Adrenal gland (tissue), 12 donors: ENCODE measurements around the gene NFATC1. TPM values are rescaled to one million over a fixed set of nuclear protein-coding genes. Genes with fewer than 3 reads are reported as not detected.

Experiments
- DNase-seq, 7 donors: peaks; one replicate each; pipeline ENCODE4 v3.0.0-alpha.2; 2019 to 2020
- H3K27ac ChIP-seq, 5 donors: fragments of 200-600 bp; sonication (generic) in 4 of 5; 1 replicate in 3 of 5; 2 replicates in 2 of 5; pipeline versions ENCODE4 v1.5.1 to v1.8.0; 2016 to 2020; ENCODE audit warnings: mild to moderate bottlenecking in 1 of 5
- H3K27me3 ChIP-seq: fragments of 200-600 bp; 2 replicates; pipeline ENCODE4 v1.8.0; 2021
- H3K36me3 ChIP-seq, 2 donors: fragments of 200-600 bp; replicated peaks in 1 of 2; 1 replicate in 1 of 2; 2 replicates in 1 of 2; pipeline versions ENCODE4 v1.5.1 to v1.8.0; 2018 to 2022
- H3K4me1 ChIP-seq, 2 donors: fragments of 200-600 bp; replicated peaks in 1 of 2; 1 replicate in 1 of 2; 2 replicates in 1 of 2; pipeline versions ENCODE4 v1.5.1 to v1.8.0; 2018 to 2021
- H3K4me3 ChIP-seq, 4 donors: fragments of 200-600 bp; sonication (generic) in 3 of 4; one replicate each; pipeline ENCODE4 v1.5.1; 2016 to 2018
- H3K9me3 ChIP-seq, 3 donors: fragments of 200-600 bp; sonication (generic) in 1 of 3; replicated peaks in 1 of 3; 1 replicate in 2 of 3; 2 replicates in 1 of 3; pipeline versions ENCODE4 v1.5.1 to v1.8.0; 2016 to 2021
- CTCF ChIP-seq, 6 experiments: fragments of 450-650 bp in 4 of 6; fragments of 200-600 bp in 2 of 6; sonication (generic) in 1 of 6; IDR thresholded peaks; 1 replicate in 5 of 6; 2 replicates in 1 of 6; pipeline versions ENCODE4 v1.5.1 to v1.8.0; 2016 to 2021; ENCODE audit warnings: antibody characterized with exemption in 6 of 6, mild to moderate bottlenecking in 2 of 6, moderate library complexity in 1 of 6
- POLR2A ChIP-seq, 2 donors: fragments of 450-650 bp; IDR thresholded peaks; one replicate each; pipeline ENCODE4 v1.6.1; 2017; ENCODE audit warnings: antibody characterized with exemption in 2 of 2, mild to moderate bottlenecking in 2 of 2, moderate library complexity in 1 of 2
- WGBS, 4 donors: extraction: QIAGEN DNeasy Blood & Tissue Kit in 2 of 4; methylation state at CpG; one replicate each; pipeline versions ENCODE4 v1.1.5 to v1.1.7; 2013 to 2017; 5-methylcytosine and 5-hydroxymethylcytosine counted together
- intact Hi-C, 2 donors: fragments of 100-400 bp; cut with DNase I; formaldehyde crosslinking; loops; one replicate each; pipeline versions ENCODE4 v1.14.1 to v1.15.0; 2022 to 2023
- polyA plus RNA-seq, 3 donors: library from polyadenylated mRNA; stranded (reverse); fragments of 200-250 nt in 2 of 3; fragments of 350-450 nt in 1 of 3; fragmentation: Illumina TruSeq in 1 of 3; extraction: RNeasy Lipid Tissue Mini Kit (QIAGEN cat#74804) in 1 of 3; gene quantifications; one replicate each; pipeline ENCODE4 v1.2.3, GENCODE V29; 2013 to 2014
- total RNA-seq, 9 donors: library from RNA; depleted of rRNA in 4 of 9; stranded (reverse); fragments of >200 nt in 4 of 9; fragments of 120-200 nt in 1 of 9; fragmentation: NEBNext Ultra II Directional in 1 of 9; extraction: Animal tissue kit (Norgen Biotek cat#: 25700) in 1 of 9; gene quantifications; one replicate each; pipeline versions ENCODE4 v1.1.0 to v1.2.4, GENCODE V29; 2013 to 2023
- donor health status: healthy with polysubstance abuse.
- donor health status: Bipolar disorder and iron deficiency.
- donor health status: DM: yes; HTN: yes; CAD: no.
- donor health status: DM: no; HTN: no; CAD: no.
- donor health status: DM: no; HTN: no; CAD: no.
- donor health status: DM: yes; HTN: yes; CAD: no.

NFATC1 gene
- total and polyA plus RNA-seq, 12 donors, result 0.50 to 20.9 (median 6.7) TPM

- no peaks in the 10 kb centered on the region for H3K27me3 ChIP-seq
- DNase-seq, result peak in 3 of 7 donors; percentile 8 to 58 (median 44)
- peaks cover 0 to 21% of the 10 kb centered on the region in 2 donors for H3K36me3 ChIP-seq
Observed at GRCh38 chr18:79453816-79454735, 58.3 kb downstream of the NFATC1 start.

DNA sequence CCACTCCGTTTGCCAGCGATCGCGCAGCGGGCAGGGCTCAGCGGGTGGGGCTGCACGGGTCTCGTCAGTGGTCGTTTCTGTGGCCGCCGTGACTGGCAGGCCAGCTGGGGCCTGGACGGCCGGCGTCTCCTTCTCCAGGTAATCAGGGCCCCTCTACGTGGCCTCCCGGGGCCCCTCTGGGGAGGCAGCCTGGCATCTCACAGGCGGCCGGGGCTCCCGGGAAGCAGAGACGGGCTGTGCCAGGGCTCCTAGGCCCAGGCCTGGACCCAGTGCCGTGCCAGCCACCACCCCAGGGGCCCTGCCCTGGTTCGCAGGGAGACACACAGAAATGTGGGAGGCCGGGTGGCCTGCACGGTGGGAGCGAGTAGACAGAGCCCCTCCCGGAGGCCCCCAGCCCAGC lies 59.5 kb downstream of the NFATC1 start:
- Histone ChIP-seq H3K4me3 (no peak overlapping the region), H3K27me3 (no peaks in the 10 kb centered on the region), H3K9me3 (no peaks in the 10 kb centered on the region), H3K27ac (no peak overlapping the region), H3K4me1 (no peaks in the 10 kb centered on the region), H3K36me3 (peaks cover 0 to 21% of the 10 kb centered on the region in 2 donors)
- TF ChIP-seq POLR2A (IDR thresholded peaks at IDR 0.05) (no peak), CTCF (IDR thresholded peaks at IDR 0.05) (no peak)
- DNase-seq, result no peak
- intact Hi-C loops, result no loop called here
- 94 to 99% (median 98%) methylated on average over 11 to 26 of the region's 26 CpGs for WGBS, 4 donors

More at GRCh38 chr18:79453816-79454735, 58.3 kb downstream of the NFATC1 start:
- intact Hi-C loops, result no loop called here
- Histone ChIP-seq H3K9me3 (no peaks in the 10 kb centered on the region), H3K4me3 (no peak overlapping the region), H3K4me1 (no peaks in the 10 kb centered on the region), H3K27ac (peak overlapping the region in 1 of 5 donors; percentile 69)
- TF ChIP-seq POLR2A (IDR thresholded peaks at IDR 0.05) (no peak), CTCF (IDR thresholded peaks at IDR 0.05) (no peak)
- WGBS, 4 donors, result 75 to 86% (median 82%) methylated on average over 17 to 32 of the region's 32 CpGs

DNA sequence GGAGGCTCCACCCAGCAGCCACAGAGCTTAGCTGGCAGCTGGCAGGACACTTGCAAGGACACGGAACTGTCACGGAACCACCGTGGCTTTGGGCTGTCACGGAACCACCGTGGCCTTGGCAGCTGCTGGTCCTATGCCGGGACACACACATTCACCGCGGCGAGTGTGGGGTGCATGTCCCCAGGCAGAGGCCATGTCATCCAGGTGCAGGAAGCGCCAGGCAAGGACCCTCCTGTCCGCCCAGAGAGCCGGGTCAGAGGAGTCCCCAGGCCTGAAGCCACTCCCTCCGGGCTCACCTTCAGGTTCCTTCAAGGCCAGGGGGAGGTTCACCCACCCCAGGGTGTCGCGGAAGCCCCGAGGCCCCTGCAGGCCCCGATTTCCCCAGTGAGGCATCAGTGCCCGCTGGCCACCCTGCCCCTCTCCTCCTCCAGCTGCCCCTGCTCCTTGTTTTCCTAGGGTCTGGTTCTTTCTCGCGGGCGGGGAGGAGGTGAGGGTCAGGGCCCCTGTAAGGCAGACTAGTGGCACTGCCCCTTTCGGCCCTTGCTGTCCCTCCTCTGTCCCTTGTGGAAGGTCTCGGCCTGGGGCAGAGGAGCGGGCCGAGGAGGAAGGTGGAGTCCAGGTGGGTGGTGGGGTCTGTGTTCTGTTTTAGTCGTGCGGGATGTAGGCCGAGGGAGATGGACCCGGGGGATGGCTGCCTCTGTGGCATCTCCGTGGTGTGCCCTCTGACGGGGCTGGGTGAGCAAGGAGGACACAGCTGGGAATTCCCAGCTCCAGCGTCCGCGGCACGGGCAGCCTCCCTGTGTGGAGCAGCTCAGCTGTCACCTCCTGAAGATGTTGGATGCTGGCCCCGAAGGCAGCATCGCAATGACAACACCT lies 60.6 kb downstream of the NFATC1 start:
- Histone ChIP-seq H3K36me3 (peaks cover 0 to 18% of the 10 kb centered on the region in 2 donors), H3K9me3 (no peaks in the 10 kb centered on the region), H3K4me3 (no peak overlapping the region), H3K4me1 (no peaks in the 10 kb centered on the region), H3K27me3 (no peaks in the 10 kb centered on the region), H3K27ac (no peak overlapping the region)
- intact Hi-C loops, result no loop called here
- 87 to 95% (median 90%) methylated on average over 12 to 37 of the region's 37 CpGs for WGBS, 4 donors
- TF ChIP-seq POLR2A (IDR thresholded peaks at IDR 0.05) (no peak), CTCF (IDR thresholded peaks at IDR 0.05) (no peak)
- DNase-seq, result no peak

- DNase-seq, result no peak
- H3K36me3 ChIP-seq, result peaks cover 0 to 14% of the 10 kb centered on the region in 2 donors
- H3K4me3 ChIP-seq, result no peak overlapping the region
- no peaks in the 10 kb centered on the region for H3K9me3 ChIP-seq
- no peaks in the 10 kb centered on the region for H3K27me3 ChIP-seq
- no peak overlapping the region for H3K27ac ChIP-seq
- H3K4me1 ChIP-seq, result no peaks in the 10 kb centered on the region
- WGBS, 4 donors, result 86 to 94% (median 90%) methylated on average over 9 to 12 of the region's 12 CpGs
- intact Hi-C loops, result no loop called here
- TF ChIP-seq CTCF (IDR thresholded peaks at IDR 0.05) (no peak), POLR2A (IDR thresholded peaks at IDR 0.05) (no peak)
Observed at GRCh38 chr18:79457239-79457638, 61.5 kb downstream of the NFATC1 start.
